Breast epithelium (tissue), 3 donors: ENCODE measurements around the gene CACNA2D1.

Experiments used
- POLR2A ChIP-seq: fragments of 450-650 bp; IDR thresholded peaks from one replicate; pipeline ENCODE4 v1.6.1; 2016; ENCODE audit warnings: antibody characterized with exemption, mild to moderate bottlenecking, moderate library complexity
- TF ChIP-seq, protein P1 (sequence below), 3 donors: fragments of 450-650 bp; IDR thresholded peaks; one replicate each; pipeline ENCODE4 v1.5.1; 2016 to 2017; ENCODE audit warnings: antibody characterized with exemption in 3 of 3, mild to moderate bottlenecking in 3 of 3, moderate library complexity in 3 of 3

DNA sequence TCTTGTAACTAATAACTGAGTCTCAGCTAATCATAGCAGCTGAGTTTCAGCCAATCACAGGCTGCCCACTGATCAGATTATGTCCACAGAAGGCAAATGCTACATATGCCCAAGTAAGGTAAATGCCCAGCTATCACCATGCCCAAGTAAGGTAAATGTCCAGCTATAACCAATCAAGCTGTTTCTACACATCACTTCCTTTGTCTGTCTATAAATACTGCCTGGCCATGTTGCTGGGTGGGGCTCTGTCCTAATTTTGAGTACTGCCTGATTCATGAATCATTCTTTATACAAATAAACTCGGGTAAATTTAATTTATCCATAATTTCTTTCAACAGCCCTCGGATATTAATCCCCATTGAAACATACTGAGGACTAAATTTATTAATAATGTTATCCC, 312.4 kb downstream of the CACNA2D1 start:
- TF ChIP-seq, protein P1, sequence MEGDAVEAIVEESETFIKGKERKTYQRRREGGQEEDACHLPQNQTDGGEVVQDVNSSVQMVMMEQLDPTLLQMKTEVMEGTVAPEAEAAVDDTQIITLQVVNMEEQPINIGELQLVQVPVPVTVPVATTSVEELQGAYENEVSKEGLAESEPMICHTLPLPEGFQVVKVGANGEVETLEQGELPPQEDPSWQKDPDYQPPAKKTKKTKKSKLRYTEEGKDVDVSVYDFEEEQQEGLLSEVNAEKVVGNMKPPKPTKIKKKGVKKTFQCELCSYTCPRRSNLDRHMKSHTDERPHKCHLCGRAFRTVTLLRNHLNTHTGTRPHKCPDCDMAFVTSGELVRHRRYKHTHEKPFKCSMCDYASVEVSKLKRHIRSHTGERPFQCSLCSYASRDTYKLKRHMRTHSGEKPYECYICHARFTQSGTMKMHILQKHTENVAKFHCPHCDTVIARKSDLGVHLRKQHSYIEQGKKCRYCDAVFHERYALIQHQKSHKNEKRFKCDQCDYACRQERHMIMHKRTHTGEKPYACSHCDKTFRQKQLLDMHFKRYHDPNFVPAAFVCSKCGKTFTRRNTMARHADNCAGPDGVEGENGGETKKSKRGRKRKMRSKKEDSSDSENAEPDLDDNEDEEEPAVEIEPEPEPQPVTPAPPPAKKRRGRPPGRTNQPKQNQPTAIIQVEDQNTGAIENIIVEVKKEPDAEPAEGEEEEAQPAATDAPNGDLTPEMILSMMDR (IDR thresholded peaks at IDR 0.05): no peak
- TF ChIP-seq POLR2A: no peak
